ENCODE data around the gene CDC42EP4. TPM values are rescaled to one million over a fixed set of nuclear protein-coding genes. Genes with fewer than 3 reads are reported as not detected.

Gene CDC42EP4
- total and polyA plus RNA-seq, 9 of the 15 experiments (the other 6 are each of a cell fraction or from before 2014, with no cell fraction given): 0.65 to 20.8 (median 12.3) TPM

DNA sequence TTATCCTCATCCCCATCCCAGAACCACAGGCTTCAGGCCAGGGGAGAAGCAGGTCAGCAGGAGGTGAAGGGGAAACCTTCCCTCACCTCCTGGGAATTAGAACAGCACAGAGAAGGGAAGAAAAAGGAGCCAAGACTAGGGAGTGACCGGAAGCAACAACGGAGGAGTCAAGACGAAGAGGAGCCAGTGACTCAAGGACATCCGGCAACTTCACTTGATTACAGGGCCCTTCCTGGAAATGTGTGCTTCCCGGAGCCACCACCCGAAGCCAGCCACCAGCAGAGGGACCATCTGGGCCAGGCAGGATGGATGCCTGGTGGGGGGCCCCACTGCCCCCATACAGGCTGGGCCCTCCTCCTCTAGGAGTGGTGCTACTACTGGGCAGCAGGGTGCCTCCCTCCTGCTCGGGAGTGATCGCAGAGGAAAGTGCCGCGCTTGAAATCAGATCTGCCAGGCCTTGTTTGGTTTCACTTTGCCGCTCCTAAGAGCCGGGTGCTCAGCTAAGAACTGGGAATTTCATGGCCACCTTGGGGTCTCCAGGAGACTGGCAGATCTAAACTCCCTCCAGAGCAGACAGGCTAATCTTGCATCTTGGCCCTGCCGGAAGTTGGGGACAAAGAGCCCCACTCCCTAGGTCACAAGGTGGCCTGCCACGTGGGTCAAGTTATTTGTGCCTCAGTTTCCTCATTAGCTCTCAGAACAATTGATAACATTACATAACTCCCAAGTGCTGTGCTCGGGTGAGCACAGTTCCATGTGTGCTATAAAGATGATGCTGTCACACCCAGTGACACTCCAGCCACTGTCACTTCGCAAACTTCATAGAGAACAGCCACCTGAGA lies 6.6 kb downstream of the CDC42EP4 start (continued):
- TF ChIP-seq FOXK1 (CRISPR knock-in tag; IDR thresholded peaks at IDR 0.05; ENCODE audit: borderline replicate concordance) (no peak), NONO (IDR thresholded peaks at IDR 0.05; ENCODE audit: low read depth in 2 of 2, low read length in 1 of 2) (0 out of 4 replicates have a peak, but pooled peaks of 1 of the 2 experiments have one; percentile 5), FOXK2 (conservative IDR thresholded peaks at IDR 0.05 in 1 of 2, IDR thresholded peaks at IDR 0.05 in 1 of 2; ENCODE audit: low read depth in 2 of 2) (peak; percentile 74 to 82), NCOA1 (IDR thresholded peaks at IDR 0.05; ENCODE audit: low read depth) (peak; percentile 79; the same call in 1 of the 2 replicates), FOS (IDR thresholded peaks at IDR 0.05; ENCODE audit: extremely low read depth, insufficient read length) (no peak), EGR1 (conservative IDR thresholded peaks at IDR 0.05) (peak; percentile 25; the same call in 1 of the 2 replicates), ZNF644 (tag; IDR thresholded peaks at IDR 0.05; ENCODE audit: low read depth) (no peak), PURB (CRISPR knock-in tag; IDR thresholded peaks at IDR 0.05; ENCODE audit: low read depth) (no peak), CREM (IDR thresholded peaks at IDR 0.05; ENCODE audit: low read depth) (peak; percentile 46), TEAD4 (IDR thresholded peaks at IDR 0.05; ENCODE audit: low read length) (peak; percentile 4; the same call in 1 of the 2 replicates), TEAD4 (CRISPR knock-in tag; IDR thresholded peaks at IDR 0.05; ENCODE audit: borderline replicate concordance) (no peak), NCOA4 (IDR thresholded peaks at IDR 0.05; ENCODE audit: partially characterized antibody) (no peak), SMARCA4 (IDR thresholded peaks at IDR 0.05) (peak; percentile 65), TAF15 (IDR thresholded peaks at IDR 0.05; ENCODE audit: low read depth, low read length) (no peak), ZNF41 (CRISPR knock-in tag; conservative IDR thresholded peaks at IDR 0.05) (no peak), ESRRA (IDR thresholded peaks at IDR 0.05; ENCODE audit: borderline replicate concordance, low read depth) (peak; percentile 38), JUND (IDR thresholded peaks at IDR 0.05; ENCODE audit: borderline replicate concordance, low read depth, low read length) (peak; percentile 65; the same call in 1 of the 2 replicates), JUND (tag; IDR thresholded peaks at IDR 0.05; ENCODE audit: borderline replicate concordance, low read depth, low read length) (no peak; the same call in 2 of the 3 replicates), BCL6 (CRISPR knock-in tag; IDR thresholded peaks at IDR 0.05) (no peak), TRIM28 (IDR thresholded peaks at IDR 0.05) (no peak), ZBTB7A (IDR thresholded peaks at IDR 0.05; ENCODE audit: borderline replicate concordance, control insufficient read depth, low read depth, low read length) (peak; percentile 75; the same call in 1 of the 2 replicates), ZNF561 (CRISPR knock-in tag; conservative IDR thresholded peaks at IDR 0.05) (no peak)
- TF ChIP-seq, protein P1, sequence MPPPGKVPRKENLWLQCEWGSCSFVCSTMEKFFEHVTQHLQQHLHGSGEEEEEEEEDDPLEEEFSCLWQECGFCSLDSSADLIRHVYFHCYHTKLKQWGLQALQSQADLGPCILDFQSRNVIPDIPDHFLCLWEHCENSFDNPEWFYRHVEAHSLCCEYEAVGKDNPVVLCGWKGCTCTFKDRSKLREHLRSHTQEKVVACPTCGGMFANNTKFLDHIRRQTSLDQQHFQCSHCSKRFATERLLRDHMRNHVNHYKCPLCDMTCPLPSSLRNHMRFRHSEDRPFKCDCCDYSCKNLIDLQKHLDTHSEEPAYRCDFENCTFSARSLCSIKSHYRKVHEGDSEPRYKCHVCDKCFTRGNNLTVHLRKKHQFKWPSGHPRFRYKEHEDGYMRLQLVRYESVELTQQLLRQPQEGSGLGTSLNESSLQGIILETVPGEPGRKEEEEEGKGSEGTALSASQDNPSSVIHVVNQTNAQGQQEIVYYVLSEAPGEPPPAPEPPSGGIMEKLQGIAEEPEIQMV (tag; conservative IDR thresholded peaks at IDR 0.05; ENCODE audit: low read depth): no peak
- TF ChIP-seq, protein P2, sequence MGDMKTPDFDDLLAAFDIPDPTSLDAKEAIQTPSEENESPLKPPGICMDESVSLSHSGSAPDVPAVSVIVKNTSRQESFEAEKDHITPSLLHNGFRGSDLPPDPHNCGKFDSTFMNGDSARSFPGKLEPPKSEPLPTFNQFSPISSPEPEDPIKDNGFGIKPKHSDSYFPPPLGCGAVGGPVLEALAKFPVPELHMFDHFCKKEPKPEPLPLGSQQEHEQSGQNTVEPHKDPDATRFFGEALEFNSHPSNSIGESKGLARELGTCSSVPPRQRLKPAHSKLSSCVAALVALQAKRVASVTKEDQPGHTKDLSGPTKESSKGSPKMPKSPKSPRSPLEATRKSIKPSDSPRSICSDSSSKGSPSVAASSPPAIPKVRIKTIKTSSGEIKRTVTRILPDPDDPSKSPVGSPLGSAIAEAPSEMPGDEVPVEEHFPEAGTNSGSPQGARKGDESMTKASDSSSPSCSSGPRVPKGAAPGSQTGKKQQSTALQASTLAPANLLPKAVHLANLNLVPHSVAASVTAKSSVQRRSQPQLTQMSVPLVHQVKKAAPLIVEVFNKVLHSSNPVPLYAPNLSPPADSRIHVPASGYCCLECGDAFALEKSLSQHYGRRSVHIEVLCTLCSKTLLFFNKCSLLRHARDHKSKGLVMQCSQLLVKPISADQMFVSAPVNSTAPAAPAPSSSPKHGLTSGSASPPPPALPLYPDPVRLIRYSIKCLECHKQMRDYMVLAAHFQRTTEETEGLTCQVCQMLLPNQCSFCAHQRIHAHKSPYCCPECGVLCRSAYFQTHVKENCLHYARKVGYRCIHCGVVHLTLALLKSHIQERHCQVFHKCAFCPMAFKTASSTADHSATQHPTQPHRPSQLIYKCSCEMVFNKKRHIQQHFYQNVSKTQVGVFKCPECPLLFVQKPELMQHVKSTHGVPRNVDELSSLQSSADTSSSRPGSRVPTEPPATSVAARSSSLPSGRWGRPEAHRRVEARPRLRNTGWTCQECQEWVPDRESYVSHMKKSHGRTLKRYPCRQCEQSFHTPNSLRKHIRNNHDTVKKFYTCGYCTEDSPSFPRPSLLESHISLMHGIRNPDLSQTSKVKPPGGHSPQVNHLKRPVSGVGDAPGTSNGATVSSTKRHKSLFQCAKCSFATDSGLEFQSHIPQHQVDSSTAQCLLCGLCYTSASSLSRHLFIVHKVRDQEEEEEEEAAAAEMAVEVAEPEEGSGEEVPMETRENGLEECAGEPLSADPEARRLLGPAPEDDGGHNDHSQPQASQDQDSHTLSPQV (IDR thresholded peaks at IDR 0.05): peak; percentile 95
